Ascending aorta (tissue), 2 donors: ENCODE measurements around the gene GNA15. TPM values are rescaled to one million over a fixed set of nuclear protein-coding genes. Genes with fewer than 3 reads are reported as not detected.

Experiments used
- DNase-seq, 2 donors: peaks; one replicate each; pipeline ENCODE4 v3.0.0-alpha.2; 2019; ENCODE audit warnings: low spot score in 2 of 2
- H3K27ac ChIP-seq, 2 donors: fragments of 200-600 bp; sonication (generic); one replicate each; pipeline ENCODE4 v1.5.1; 2016 to 2017; ENCODE audit warnings: mild to moderate bottlenecking in 1 of 2
- H3K27me3 ChIP-seq: fragments of 200-600 bp; sonication (generic); one replicate; pipeline ENCODE4 v1.5.1; 2017
- H3K36me3 ChIP-seq, 2 donors: fragments of 200-600 bp; sonication (generic); one replicate each; pipeline ENCODE4 v1.5.1; 2016
- H3K4me1 ChIP-seq, 2 donors: fragments of 200-600 bp; sonication (generic); one replicate each; pipeline ENCODE4 v1.5.1; 2016 to 2017; ENCODE audit warnings: mild to moderate bottlenecking in 1 of 2
- H3K4me3 ChIP-seq, 2 donors: fragments of 200-600 bp; sonication (generic); one replicate each; pipeline ENCODE4 v1.5.1; 2016 to 2017; ENCODE audit warnings: mild to moderate bottlenecking in 1 of 2
- H3K9me3 ChIP-seq, 2 donors: fragments of 200-600 bp; sonication (generic); one replicate each; pipeline ENCODE4 v1.5.1; 2016
- intact Hi-C: fragments of 100-400 bp; cut with DNase I; formaldehyde crosslinking; loops from one replicate; pipeline ENCODE4 v1.15.1; 2023
- total RNA-seq: library from RNA; depleted of rRNA; stranded (reverse); fragments of >200 nt; gene quantifications from one replicate; pipeline ENCODE4 v1.1.0, GENCODE V29; 2016
- TF ChIP-seq, protein P1 (sequence below), 3 experiments: fragments of 200-600 bp in 2 of 3; fragments of 450-650 bp in 1 of 3; sonication (generic) in 2 of 3; IDR thresholded peaks; one replicate each; pipeline ENCODE4 v1.5.1; 2016 to 2019; ENCODE audit warnings: antibody characterized with exemption in 3 of 3, mild to moderate bottlenecking in 1 of 3, moderate library complexity in 1 of 3

The GNA15 gene
- total RNA-seq, 1 donor from 2014 or later = 7.1 TPM

DNA sequence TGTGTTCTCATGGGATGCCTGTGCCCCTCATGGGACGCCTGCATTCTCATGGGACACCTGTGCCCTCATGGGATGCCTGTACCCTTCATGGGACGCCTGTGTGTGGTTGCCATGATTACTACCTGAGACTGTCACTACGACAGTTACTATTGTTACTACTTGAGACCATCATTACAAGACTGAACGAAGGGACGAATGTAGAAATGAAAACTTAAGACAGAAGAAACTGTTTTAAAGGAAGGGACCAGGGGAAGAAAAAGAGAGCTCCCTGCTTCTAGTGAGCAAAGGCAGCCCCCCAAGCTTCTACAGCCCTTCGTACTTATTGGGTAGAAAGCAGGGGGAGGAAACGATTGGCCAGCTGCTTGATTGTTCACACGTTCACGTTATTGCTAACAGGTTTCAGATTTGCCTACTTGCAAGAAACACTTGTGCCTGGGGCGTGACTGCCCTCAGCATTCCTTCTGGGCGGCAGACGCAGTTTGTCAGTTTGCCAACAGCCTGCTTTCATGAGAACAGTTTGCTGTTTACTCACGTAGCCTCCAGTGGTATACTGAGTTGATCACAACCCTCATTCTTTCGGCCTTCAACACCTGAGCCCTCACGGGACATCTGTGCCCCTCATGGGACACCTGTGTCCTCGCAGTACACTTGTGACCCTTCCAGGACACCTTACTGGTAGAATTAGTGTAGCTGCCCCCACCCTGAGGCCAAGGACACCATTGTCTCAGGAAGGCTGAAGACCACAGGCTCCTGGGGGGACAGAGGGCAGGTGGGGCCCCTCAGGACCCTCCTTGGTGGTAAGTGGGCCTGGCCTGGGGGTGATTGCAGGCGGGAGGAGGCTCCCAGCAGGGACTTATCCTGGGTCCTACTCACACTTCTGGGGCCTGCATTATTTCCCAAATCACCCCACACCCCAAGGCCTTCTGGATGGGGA is 40.2 kb downstream of the GNA15 start:
- no peak overlapping the region for H3K27ac ChIP-seq
- no peaks in the 10 kb centered on the region for H3K27me3 ChIP-seq
- intact Hi-C loops = no loop called here
- DNase-seq = no peak
- no peaks in the 10 kb centered on the region for H3K4me1 ChIP-seq
- no peak overlapping the region for H3K4me3 ChIP-seq
- no peaks in the 10 kb centered on the region for H3K9me3 ChIP-seq
- no peaks in the 10 kb centered on the region for H3K36me3 ChIP-seq
- TF ChIP-seq, protein P1, sequence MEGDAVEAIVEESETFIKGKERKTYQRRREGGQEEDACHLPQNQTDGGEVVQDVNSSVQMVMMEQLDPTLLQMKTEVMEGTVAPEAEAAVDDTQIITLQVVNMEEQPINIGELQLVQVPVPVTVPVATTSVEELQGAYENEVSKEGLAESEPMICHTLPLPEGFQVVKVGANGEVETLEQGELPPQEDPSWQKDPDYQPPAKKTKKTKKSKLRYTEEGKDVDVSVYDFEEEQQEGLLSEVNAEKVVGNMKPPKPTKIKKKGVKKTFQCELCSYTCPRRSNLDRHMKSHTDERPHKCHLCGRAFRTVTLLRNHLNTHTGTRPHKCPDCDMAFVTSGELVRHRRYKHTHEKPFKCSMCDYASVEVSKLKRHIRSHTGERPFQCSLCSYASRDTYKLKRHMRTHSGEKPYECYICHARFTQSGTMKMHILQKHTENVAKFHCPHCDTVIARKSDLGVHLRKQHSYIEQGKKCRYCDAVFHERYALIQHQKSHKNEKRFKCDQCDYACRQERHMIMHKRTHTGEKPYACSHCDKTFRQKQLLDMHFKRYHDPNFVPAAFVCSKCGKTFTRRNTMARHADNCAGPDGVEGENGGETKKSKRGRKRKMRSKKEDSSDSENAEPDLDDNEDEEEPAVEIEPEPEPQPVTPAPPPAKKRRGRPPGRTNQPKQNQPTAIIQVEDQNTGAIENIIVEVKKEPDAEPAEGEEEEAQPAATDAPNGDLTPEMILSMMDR (IDR thresholded peaks at IDR 0.05) = no peak

DNA sequence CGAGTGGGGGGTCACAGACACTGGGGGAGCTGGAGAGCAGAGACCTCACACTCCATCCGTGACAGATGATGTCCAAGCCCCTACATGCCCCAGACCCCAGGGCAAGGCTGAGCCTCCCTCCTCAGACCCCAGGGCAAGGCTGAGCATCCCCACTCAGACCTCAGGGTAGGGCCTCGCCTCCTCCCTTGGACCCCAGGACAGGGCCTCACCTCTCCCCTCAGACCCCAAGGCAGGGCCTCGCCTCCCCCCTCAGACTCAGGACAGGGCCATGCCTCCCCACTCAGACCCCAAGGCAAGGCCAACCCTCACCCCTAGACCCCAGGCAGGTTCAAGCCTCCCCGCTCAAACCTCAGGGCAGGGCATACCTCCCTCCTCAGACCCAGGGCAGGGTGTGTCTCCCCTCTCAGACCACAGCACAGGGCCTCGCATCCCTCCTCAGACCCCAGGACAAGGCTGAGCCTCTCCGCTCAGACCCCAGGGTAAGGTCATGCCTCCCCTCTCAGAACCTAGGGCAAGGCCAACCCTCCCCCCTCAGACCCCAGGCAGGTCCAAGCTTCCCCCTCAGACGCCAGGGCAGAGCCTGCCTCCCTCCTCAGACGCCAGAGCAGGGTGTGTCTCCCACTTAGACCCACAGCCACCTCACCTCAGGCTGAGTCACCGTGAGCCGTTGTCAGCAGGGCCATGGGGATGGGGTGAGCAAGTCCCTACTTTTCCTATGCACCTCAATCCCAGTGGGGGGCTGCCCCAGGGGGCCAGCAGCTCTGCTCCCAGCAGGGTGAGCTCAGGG is 41.1 kb downstream of the GNA15 start:
- no peaks in the 10 kb centered on the region for H3K36me3 ChIP-seq
- no peaks in the 10 kb centered on the region for H3K27me3 ChIP-seq
- no peaks in the 10 kb centered on the region for H3K4me1 ChIP-seq
- no peak for DNase-seq
- H3K9me3 ChIP-seq = no peaks in the 10 kb centered on the region
- TF ChIP-seq, protein P1 (IDR thresholded peaks at IDR 0.05) = no peak
- H3K27ac ChIP-seq = no peak overlapping the region
- H3K4me3 ChIP-seq = no peak overlapping the region
- intact Hi-C loops = no loop called here

DNA sequence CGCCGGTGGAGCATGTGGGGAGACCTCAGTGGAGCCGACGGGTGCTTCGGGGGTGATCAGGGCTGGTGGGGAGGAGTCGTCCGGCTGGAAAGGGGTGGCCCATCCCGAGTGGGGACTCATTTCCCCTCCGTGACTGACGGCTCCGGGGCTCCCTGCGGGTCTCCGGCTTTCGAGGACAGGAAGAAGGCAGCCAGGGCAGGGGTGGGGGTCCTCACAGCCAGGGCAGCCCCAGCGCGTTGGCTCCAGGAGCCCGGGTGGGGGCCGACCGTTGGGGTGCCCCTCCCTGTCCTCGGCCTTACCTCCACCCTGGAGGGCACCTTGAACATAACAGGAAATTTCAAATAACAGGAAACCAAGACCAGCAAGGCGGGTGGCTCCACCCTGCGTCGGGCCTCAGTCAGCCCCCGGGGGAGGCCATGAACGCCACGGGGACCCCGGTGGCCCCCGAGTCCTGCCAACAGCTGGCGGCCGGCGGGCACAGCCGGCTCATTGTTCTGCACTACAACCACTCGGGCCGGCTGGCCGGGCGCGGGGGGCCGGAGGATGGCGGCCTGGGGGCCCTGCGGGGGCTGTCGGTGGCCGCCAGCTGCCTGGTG is 42.6 kb downstream of the GNA15 start, which contains the start of gene S1PR4:
Gene S1PR4, plus strand, starts transcription at position 393 of the 596 bp plus-strand sequence. Its CDS starts 24 bp downstream, at position 417.
- no peaks in the 10 kb centered on the region for H3K9me3 ChIP-seq
- H3K36me3 ChIP-seq = no peaks in the 10 kb centered on the region
- TF ChIP-seq, protein P1 (IDR thresholded peaks at IDR 0.05) = no peak
- H3K4me3 ChIP-seq = peak within 1 kb of the TSS in 1 of 2 donors; percentile 42
- H3K27ac ChIP-seq = no peak within 1 kb of the TSS
- H3K27me3 ChIP-seq = no peaks in the 10 kb centered on the region
- no peak for DNase-seq
- intact Hi-C loops = no loop called here
- no peaks in the 10 kb centered on the region for H3K4me1 ChIP-seq

DNA sequence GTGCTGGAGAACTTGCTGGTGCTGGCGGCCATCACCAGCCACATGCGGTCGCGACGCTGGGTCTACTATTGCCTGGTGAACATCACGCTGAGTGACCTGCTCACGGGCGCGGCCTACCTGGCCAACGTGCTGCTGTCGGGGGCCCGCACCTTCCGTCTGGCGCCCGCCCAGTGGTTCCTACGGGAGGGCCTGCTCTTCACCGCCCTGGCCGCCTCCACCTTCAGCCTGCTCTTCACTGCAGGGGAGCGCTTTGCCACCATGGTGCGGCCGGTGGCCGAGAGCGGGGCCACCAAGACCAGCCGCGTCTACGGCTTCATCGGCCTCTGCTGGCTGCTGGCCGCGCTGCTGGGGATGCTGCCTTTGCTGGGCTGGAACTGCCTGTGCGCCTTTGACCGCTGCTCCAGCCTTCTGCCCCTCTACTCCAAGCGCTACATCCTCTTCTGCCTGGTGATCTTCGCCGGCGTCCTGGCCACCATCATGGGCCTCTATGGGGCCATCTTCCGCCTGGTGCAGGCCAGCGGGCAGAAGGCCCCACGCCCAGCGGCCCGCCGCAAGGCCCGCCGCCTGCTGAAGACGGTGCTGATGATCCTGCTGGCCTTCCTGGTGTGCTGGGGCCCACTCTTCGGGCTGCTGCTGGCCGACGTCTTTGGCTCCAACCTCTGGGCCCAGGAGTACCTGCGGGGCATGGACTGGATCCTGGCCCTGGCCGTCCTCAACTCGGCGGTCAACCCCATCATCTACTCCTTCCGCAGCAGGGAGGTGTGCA is 43.3 kb downstream of the GNA15 start:
- TF ChIP-seq, protein P1 (IDR thresholded peaks at IDR 0.05) = no peak
- no peak for DNase-seq
- no peaks in the 10 kb centered on the region for H3K4me1 ChIP-seq
- H3K27ac ChIP-seq = no peak overlapping the region
- intact Hi-C loops = no loop called here
- H3K27me3 ChIP-seq = no peaks in the 10 kb centered on the region
- no peaks in the 10 kb centered on the region for H3K36me3 ChIP-seq
- no peaks in the 10 kb centered on the region for H3K9me3 ChIP-seq
- peak overlapping the region in 1 of 2 donors; percentile 42 for H3K4me3 ChIP-seq

DNA sequence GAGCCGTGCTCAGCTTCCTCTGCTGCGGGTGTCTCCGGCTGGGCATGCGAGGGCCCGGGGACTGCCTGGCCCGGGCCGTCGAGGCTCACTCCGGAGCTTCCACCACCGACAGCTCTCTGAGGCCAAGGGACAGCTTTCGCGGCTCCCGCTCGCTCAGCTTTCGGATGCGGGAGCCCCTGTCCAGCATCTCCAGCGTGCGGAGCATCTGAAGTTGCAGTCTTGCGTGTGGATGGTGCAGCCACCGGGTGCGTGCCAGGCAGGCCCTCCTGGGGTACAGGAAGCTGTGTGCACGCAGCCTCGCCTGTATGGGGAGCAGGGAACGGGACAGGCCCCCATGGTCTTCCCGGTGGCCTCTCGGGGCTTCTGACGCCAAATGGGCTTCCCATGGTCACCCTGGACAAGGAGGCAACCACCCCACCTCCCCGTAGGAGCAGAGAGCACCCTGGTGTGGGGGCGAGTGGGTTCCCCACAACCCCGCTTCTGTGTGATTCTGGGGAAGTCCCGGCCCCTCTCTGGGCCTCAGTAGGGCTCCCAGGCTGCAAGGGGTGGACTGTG is 44.0 kb downstream of the GNA15 start:
- Histone ChIP-seq H3K4me1 (no peaks in the 10 kb centered on the region), H3K4me3 (peak overlapping the region in 1 of 2 donors; percentile 42), H3K9me3 (no peaks in the 10 kb centered on the region), H3K36me3 (no peaks in the 10 kb centered on the region), H3K27me3 (no peaks in the 10 kb centered on the region), H3K27ac (no peak overlapping the region)
- DNase-seq = no peak
- intact Hi-C loops = no loop called here
- TF ChIP-seq, protein P1 (IDR thresholded peaks at IDR 0.05) = no peak
